ENCODE data around the gene CTNND1.

- TF ChIP-seq GATA2 (IDR thresholded peaks at IDR 0.05; ENCODE audit: low read depth, low read length) (no peak), GATA3 (IDR thresholded peaks at IDR 0.05; ENCODE audit: low read depth, low read length) (no peak)
Measured at GRCh38 chr11:57744357-57744756, 17.2 kb upstream of the CTNND1 start.

Data from SH-SY5Y (cell line).